Measurements from ENCODE around the gene RNF31. TPM values are rescaled to one million over a fixed set of nuclear protein-coding genes. Genes with fewer than 3 reads are reported as not detected.
A peak's percentile ranks its signal among the peaks of the same experiment; 100 is the strongest.

The RNF31 gene
- total RNA-seq, 2 donors from 2014 or later = 73.8 to 76.9 TPM

DNA sequence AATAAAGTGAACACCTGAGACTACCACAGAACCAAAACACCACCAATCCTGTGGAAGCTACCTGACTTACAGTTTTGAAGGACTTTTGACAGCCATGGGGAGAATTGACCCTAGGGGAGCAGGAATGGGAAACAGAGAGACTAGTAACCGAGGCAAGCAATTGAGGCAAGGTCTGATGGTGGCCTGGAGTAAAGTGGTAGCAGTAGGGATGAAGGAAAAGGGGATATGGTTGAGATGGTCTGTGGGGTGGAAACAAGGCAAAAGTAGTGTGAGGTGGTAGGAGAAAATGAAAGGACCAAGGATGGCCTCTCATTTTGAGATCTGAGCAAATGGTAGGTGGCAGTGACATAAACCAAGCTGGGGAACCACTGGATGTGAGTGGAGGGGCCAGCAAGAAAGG lies 9.5 kb downstream of the RNF31 start:
- Histone ChIP-seq H3K36me3 (peaks cover 4 to 20% of the 10 kb centered on the region in 2 donors), H3K4me1 (replicated peaks) (no peaks in the 10 kb centered on the region), H3K9me3 (no peaks in the 10 kb centered on the region), H3K4me3 (no peak overlapping the region), H3K27me3 (replicated peaks; ENCODE audit: insufficient read depth) (no peaks in the 10 kb centered on the region), H3K27ac (no peak overlapping the region)
- intact Hi-C loops (cut with DNase I) = no loop called here
- no peak for DNase-seq (ENCODE audit: low spot score)
- TF ChIP-seq, protein P1, sequence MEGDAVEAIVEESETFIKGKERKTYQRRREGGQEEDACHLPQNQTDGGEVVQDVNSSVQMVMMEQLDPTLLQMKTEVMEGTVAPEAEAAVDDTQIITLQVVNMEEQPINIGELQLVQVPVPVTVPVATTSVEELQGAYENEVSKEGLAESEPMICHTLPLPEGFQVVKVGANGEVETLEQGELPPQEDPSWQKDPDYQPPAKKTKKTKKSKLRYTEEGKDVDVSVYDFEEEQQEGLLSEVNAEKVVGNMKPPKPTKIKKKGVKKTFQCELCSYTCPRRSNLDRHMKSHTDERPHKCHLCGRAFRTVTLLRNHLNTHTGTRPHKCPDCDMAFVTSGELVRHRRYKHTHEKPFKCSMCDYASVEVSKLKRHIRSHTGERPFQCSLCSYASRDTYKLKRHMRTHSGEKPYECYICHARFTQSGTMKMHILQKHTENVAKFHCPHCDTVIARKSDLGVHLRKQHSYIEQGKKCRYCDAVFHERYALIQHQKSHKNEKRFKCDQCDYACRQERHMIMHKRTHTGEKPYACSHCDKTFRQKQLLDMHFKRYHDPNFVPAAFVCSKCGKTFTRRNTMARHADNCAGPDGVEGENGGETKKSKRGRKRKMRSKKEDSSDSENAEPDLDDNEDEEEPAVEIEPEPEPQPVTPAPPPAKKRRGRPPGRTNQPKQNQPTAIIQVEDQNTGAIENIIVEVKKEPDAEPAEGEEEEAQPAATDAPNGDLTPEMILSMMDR (IDR thresholded peaks at IDR 0.05) = no peak
- TF ChIP-seq POLR2AphosphoS5 (IDR thresholded peaks at IDR 0.05) (no peak), POLR2A (IDR thresholded peaks at IDR 0.05) (no peak)
- 100% methylated on average over 1 of the region's 1 CpG for WGBS

DNA sequence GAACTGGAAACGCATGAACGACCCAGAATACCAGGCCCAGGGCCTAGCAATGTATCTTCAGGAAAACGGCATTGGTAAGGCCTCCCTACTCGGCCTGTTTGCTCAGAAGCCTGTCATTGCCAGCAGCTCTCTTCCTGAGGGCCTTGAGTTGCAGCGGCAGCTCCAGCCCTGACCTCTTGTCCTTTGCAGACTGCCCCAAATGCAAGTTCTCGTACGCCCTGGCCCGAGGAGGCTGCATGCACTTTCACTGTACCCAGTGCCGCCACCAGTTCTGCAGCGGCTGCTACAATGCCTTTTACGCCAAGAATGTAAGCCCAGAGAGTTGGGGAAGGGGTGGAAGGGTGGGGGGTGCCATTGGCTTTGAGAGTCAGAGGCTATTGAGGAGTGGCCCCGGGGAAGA lies 10.0 kb downstream of the RNF31 start:
- H3K9me3 ChIP-seq = no peaks in the 10 kb centered on the region
- H3K4me3 ChIP-seq = no peak overlapping the region
- H3K36me3 ChIP-seq = peaks cover 4 to 17% of the 10 kb centered on the region in 2 donors
- TF ChIP-seq POLR2AphosphoS5 (IDR thresholded peaks at IDR 0.05) (no peak), POLR2A (IDR thresholded peaks at IDR 0.05) (no peak)
- TF ChIP-seq, protein P1 (IDR thresholded peaks at IDR 0.05) = no peak
- H3K27ac ChIP-seq = no peak overlapping the region
- no peak for DNase-seq (ENCODE audit: low spot score)
- H3K27me3 ChIP-seq (replicated peaks; ENCODE audit: insufficient read depth) = no peaks in the 10 kb centered on the region
- intact Hi-C loops (cut with DNase I) = no loop called here
- 90% methylated on average over 12 of the region's 12 CpGs for WGBS
- peaks cover 3% of the 10 kb centered on the region for H3K4me1 ChIP-seq (replicated peaks)

DNA sequence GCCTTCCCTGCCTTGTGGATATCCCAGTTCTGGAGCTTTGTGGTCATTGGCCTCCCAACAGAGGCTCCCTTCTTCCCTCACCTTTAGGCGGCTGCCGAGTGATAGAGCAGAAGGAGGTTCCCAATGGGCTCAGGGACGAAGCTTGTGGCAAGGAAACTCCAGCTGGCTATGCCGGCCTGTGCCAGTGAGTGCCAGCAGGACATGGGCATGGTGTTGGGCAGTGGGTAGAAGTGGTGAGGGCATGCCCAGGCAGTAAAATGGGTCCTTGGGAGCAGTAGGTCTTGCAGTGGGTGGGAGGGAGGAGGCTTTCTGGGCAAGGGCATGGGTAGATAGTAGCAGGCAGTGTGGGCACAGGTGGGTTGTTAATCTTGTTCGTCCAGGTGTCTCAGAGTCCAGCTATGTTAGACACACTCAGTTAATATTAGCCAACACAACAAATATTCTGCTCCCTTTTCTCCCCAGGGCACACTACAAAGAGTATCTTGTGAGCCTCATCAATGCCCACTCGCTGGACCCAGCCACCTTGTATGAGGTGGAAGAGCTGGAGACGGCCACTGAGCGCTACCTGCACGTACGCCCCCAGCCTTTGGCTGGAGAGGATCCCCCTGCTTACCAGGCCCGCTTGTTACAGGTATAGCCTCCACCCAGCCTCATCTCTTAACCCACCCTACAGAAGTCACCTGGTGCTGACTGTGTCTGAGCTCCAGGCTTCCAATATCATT lies 12.6 kb downstream of the RNF31 start:
- H3K27me3 ChIP-seq (replicated peaks; ENCODE audit: insufficient read depth) = no peaks in the 10 kb centered on the region
- TF ChIP-seq POLR2A (IDR thresholded peaks at IDR 0.05) (no peak), POLR2AphosphoS5 (IDR thresholded peaks at IDR 0.05) (no peak)
- TF ChIP-seq, protein P1 (IDR thresholded peaks at IDR 0.05) = no peak
- H3K36me3 ChIP-seq = peaks cover 5 to 22% of the 10 kb centered on the region in 2 donors
- H3K4me3 ChIP-seq = no peak overlapping the region
- peak overlapping the region; percentile 92 to 96 for H3K27ac ChIP-seq
- H3K9me3 ChIP-seq = no peaks in the 10 kb centered on the region
- intact Hi-C loops (cut with DNase I) = loop anchor here (5.0 kb wide), 1 partner anchor 148 kb away; no protein-coding TSS in a partner anchor
- DNase-seq (ENCODE audit: low spot score) = no peak
- H3K4me1 ChIP-seq (replicated peaks) = peaks cover 11% of the 10 kb centered on the region
- 77% methylated on average over 11 of the region's 11 CpGs for WGBS

- H3K27ac ChIP-seq = peak overlapping the region; percentile 92 to 96
- intact Hi-C loops (cut with DNase I) = loop anchor here (5.0 kb wide), 1 partner anchor 148 kb away; no protein-coding TSS in a partner anchor
- H3K9me3 ChIP-seq = no peaks in the 10 kb centered on the region
- peaks cover 11% of the 10 kb centered on the region for H3K4me1 ChIP-seq (replicated peaks)
- 84% methylated on average over 4 of the region's 4 CpGs for WGBS
- peaks cover 11 to 22% of the 10 kb centered on the region in 2 donors for H3K36me3 ChIP-seq
- TF ChIP-seq POLR2A (IDR thresholded peaks at IDR 0.05) = no peak
- TF ChIP-seq POLR2AphosphoS5 (IDR thresholded peaks at IDR 0.05) = no peak
- TF ChIP-seq, protein P1 (IDR thresholded peaks at IDR 0.05) = no peak
- no peaks in the 10 kb centered on the region for H3K27me3 ChIP-seq (replicated peaks; ENCODE audit: insufficient read depth)
- no peak overlapping the region for H3K4me3 ChIP-seq
- no peak for DNase-seq (ENCODE audit: low spot score)
Measured at GRCh38 chr14:24160499-24160849, 13.2 kb downstream of the RNF31 start.
